ENCODE data around the gene NUDT4. TPM values are rescaled to one million over a fixed set of nuclear protein-coding genes. Genes with fewer than 3 reads are reported as not detected.
A peak's percentile ranks its signal among the peaks of the same experiment; 100 is the strongest.

NUDT4 gene
- total and polyA plus RNA-seq, 2 of the 4 experiments (the other 2 are of a cell fraction) = 23.6 to 25.6 TPM

DNA sequence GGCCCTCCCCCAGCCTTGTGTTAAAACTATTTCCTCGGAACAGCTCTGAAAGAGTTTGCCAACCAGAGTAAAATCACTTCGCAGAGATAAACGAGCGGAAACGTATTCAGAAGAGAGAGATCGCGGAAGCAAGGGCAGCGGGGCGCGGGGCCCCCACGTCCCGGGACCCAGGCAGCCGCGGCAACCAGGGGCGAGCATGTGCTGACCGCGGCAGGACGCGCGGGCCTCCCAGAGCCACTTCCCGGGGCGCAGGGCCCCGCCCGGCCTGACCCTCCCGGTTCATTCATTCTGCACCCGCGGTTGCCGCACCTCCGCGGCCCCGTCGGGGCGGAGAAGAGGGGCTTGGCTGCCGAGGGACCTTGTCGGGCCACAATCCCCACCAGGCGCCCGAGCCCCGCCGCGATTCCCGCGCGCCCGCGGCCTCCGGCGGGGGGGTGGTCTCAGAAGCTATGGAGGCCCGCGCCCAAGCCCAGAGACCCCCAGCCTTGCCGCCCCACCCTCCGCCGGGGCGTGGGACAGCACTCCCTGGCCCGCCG, 63.4 kb downstream of the NUDT4 start:
- 0 out of 2 replicates have a peak overlapping the region, but pooled peaks have one; percentile 10 for H3K14ac ChIP-seq (replicated peaks; ENCODE audit: low read depth, low read length)
- H4K8ac ChIP-seq (ENCODE audit: low read depth in 2 of 2, low read length in 2 of 2) = peak overlapping the region in 1 of 2 experiments; percentile 7; a peak in 1 of 4 replicates
- CTCF ChIA-PET = interaction anchor here (0.5 to 0.6 kb wide), 2 partner anchors 8 to 26 kb away, joined by 3 to 4 read pairs; partner anchors contain the start of gene MRPL42
- H2BK15ac ChIP-seq (ENCODE audit: low read depth, low read length) = no peak overlapping the region
- H4K20me1 ChIP-seq (ENCODE audit: insufficient read depth, low read length) = peaks cover 50% of the 10 kb centered on the region
- no peak for TF ChIP-seq FOS (IDR thresholded peaks at IDR 0.05; ENCODE audit: low read depth, low read length)
- no peak for TF ChIP-seq RCOR1 (IDR thresholded peaks at IDR 0.05; ENCODE audit: insufficient replicate concordance, low read length)
- no peak for TF ChIP-seq NFE2L2 (IDR thresholded peaks at IDR 0.05; ENCODE audit: low read depth, low read length)
- peak; percentile 50; the same call in 1 of the 2 replicates for TF ChIP-seq MXI1 (IDR thresholded peaks at IDR 0.05; ENCODE audit: borderline replicate concordance, low read depth, low read length)
- no peak for TF ChIP-seq POLR2A (IDR thresholded peaks at IDR 0.05; ENCODE audit: low read depth, low read length)
- H2BK120ac ChIP-seq (ENCODE audit: low read depth, low read length) = no peak overlapping the region
- H3K9me1 ChIP-seq (ENCODE audit: insufficient read depth, low read length) = peaks cover 12% of the 10 kb centered on the region
- H4K5ac ChIP-seq (ENCODE audit: low read depth, low read length) = no peak overlapping the region; the same call in 1 of the 2 replicates
- H2AK9ac ChIP-seq (replicated peaks; ENCODE audit: low read depth, low read length, poor library complexity) = peak overlapping the region; percentile 98
- peaks cover 9% of the 10 kb centered on the region for H3K4me1 ChIP-seq (ENCODE audit: control insufficient read depth, insufficient read depth, low read length)
- 0 out of 2 replicates have a peak overlapping the region, but pooled peaks have one; percentile 17 for H3K18ac ChIP-seq (ENCODE audit: low read depth, low read length)
- no peaks in the 10 kb centered on the region for H3K36me3 ChIP-seq (ENCODE audit: control insufficient read depth, insufficient read depth, low read length)
- H3K4me2 ChIP-seq (ENCODE audit: low read depth, low read length) = peak overlapping the region; percentile 97
- H3K9ac ChIP-seq (ENCODE audit: low read depth, low read length) = peak overlapping the region; percentile 89
- DNase-seq = peak; percentile 7
- POLR2A ChIA-PET (ENCODE audit: unreplicated experiment) = no interaction called here
- H3K4ac ChIP-seq (ENCODE audit: low read depth, low read length) = peak overlapping the region; percentile 49; the same call in 1 of the 2 replicates
- no peak overlapping the region for H3K56ac ChIP-seq (ENCODE audit: extremely low read depth, insufficient read depth, low read length)
- BruUV-seq (replicated peaks) = no TSS peak
- H2BK20ac ChIP-seq (ENCODE audit: low read depth, low read length) = no peak overlapping the region
- H3K27ac ChIP-seq (ENCODE audit: insufficient read depth, low read length) = peak overlapping the region; percentile 97
- H3K27me3 ChIP-seq (ENCODE audit: control insufficient read depth, insufficient read depth, low read length) = no peaks in the 10 kb centered on the region
- H2AFZ ChIP-seq (replicated peaks; ENCODE audit: low read length, poor library complexity) = peak overlapping the region; percentile 94
- H3K9me3 ChIP-seq (ENCODE audit: control insufficient read depth, insufficient read depth, low read length) = no peaks in the 10 kb centered on the region
- H3K79me1 ChIP-seq (ENCODE audit: low read depth in 1 of 2, low read length in 2 of 2) = peaks cover 3 to 27% of the 10 kb centered on the region in 2 experiments; a peak in 3 of 4 replicates
- H2AK5ac ChIP-seq (ENCODE audit: low read depth, low read length) = no peak overlapping the region
- peak overlapping the region; percentile 86 for H3K4me3 ChIP-seq (ENCODE audit: insufficient read depth, low read depth, low read length)
- H4K91ac ChIP-seq (ENCODE audit: insufficient read depth, low read depth, low read length) = no peak overlapping the region; the same call in 1 of the 2 replicates
- intact Hi-C loops (cut with micrococcal nuclease) = no loop called here
- WGBS, 2 experiments (ENCODE audit: extremely low coverage in 2 of 2, insufficient read length in 1 of 2) = 0% methylated on average over 7 of the region's 55 CpGs; no CpG with 5 or more reads in 1 of the 2 experiments
- peak overlapping the region; percentile 78 for H2BK5ac ChIP-seq (ENCODE audit: low read depth, low read length, poor library complexity, severe bottlenecking)
- H3K23ac ChIP-seq (ENCODE audit: low read depth, low read length) = peak overlapping the region; percentile 52; the same call in 1 of the 2 replicates
- in situ Hi-C loops (cut with MboI; ENCODE audit: low sequenced_read_pairs) = no loop called here
- dilution Hi-C loops (cut with HindIII; ENCODE audit: low sequenced_read_pairs, unreplicated experiment) = no loop called here
- peak; percentile 4; the same call in 1 of the 2 replicates for ATAC-seq (ENCODE audit: low read depth)

All from IMR-90 (cell line).